H1 (cell line): ENCODE data around the gene MYH6. TPM values are rescaled to one million over a fixed set of nuclear protein-coding genes. Genes with fewer than 3 reads are reported as not detected.
A peak's percentile ranks its signal among the peaks of the same experiment; 100 is the strongest.

Source experiments
- ASH2L ChIP-seq: fragments of 200-600, 300-600 bp; sonication (generic); IDR thresholded peaks from one replicate; pipeline ENCODE4 v1.7.1; 2017; ENCODE audit warnings: low read length
- ATF3 ChIP-seq: IDR thresholded peaks from 2 replicates; pipeline ENCODE4 v1.6.1; 2011; ENCODE audit warnings: low read depth, mild to moderate bottlenecking, low read length; ENCODE audit not compliant: insufficient read depth
- BCL11A ChIP-seq, 2 experiments: IDR thresholded peaks; one replicate each; pipeline ENCODE4 v1.6.1; 2011; ENCODE audit warnings: low read depth in 2 of 2, low read length in 2 of 2, mild to moderate bottlenecking in 2 of 2
- CBX8 ChIP-seq: fragments of 300-800, 300-1000 bp; sonication (generic); IDR thresholded peaks from 2 replicates; pipeline ENCODE4 v1.7.1; 2016; ENCODE audit warnings: low read depth, low read length, borderline replicate concordance
- CREB1 ChIP-seq: IDR thresholded peaks from 2 replicates; pipeline ENCODE4 v1.6.1; 2012; ENCODE audit warnings: inconsistent platforms
- CTBP2 ChIP-seq: IDR thresholded peaks from 2 replicates; pipeline ENCODE4 v1.7.0; 2011; ENCODE audit warnings: borderline replicate concordance, mild to moderate bottlenecking, moderate library complexity, mixed read lengths, low read length; ENCODE audit not compliant: insufficient read depth, insufficient read length
- EGR1 ChIP-seq: IDR thresholded peaks from 2 replicates; pipeline ENCODE4 v1.6.1; 2011; ENCODE audit warnings: low read depth, low read length, borderline replicate concordance
- EP300 ChIP-seq, 2 experiments: IDR thresholded peaks; 1 replicate in 1 of 2; 2 replicates in 1 of 2; pipeline ENCODE4 v1.6.1; 2011 to 2012; ENCODE audit warnings: low read depth in 2 of 2, low read length in 2 of 2, mild to moderate bottlenecking in 2 of 2, borderline replicate concordance in 1 of 2, inconsistent platforms in 1 of 2, moderate library complexity in 1 of 2
- GTF2F1 ChIP-seq: IDR thresholded peaks from 2 replicates; pipeline ENCODE4 v1.6.1; 2012; ENCODE audit warnings: low read depth, low read length, improper control_type of control experiment, borderline replicate concordance
- HDAC2 ChIP-seq, 2 experiments: fragments of 300-600 bp in 1 of 2; sonication (generic) in 1 of 2; IDR thresholded peaks; 2 replicates each; pipeline ENCODE4 v1.6.1; 2011 to 2012; ENCODE audit warnings: low read depth in 2 of 2, low read length in 2 of 2, mild to moderate bottlenecking in 2 of 2, moderate library complexity in 2 of 2, borderline replicate concordance in 1 of 2, inconsistent platforms in 1 of 2
- JUN ChIP-seq: IDR thresholded peaks from 2 replicates; pipeline ENCODE4 v1.6.1; 2011; ENCODE audit warnings: low read depth, mild to moderate bottlenecking, improper control_type of control experiment, low read length
- KDM4A ChIP-seq: IDR thresholded peaks from one replicate; pipeline ENCODE4 v1.7.1; 2012; ENCODE audit warnings: low read depth, mild to moderate bottlenecking, moderate library complexity, low read length, inconsistent platforms; ENCODE audit not compliant: severe bottlenecking
- MAX ChIP-seq: IDR thresholded peaks from 2 replicates; pipeline ENCODE4 v1.6.1; 2012; ENCODE audit warnings: inconsistent platforms
- NRF1 ChIP-seq: IDR thresholded peaks from 2 replicates; pipeline ENCODE4 v1.6.1; 2011; ENCODE audit warnings: mild to moderate bottlenecking, low read depth, low read length, improper control_type of control experiment
- POLR2A ChIP-seq, 2 experiments: IDR thresholded peaks; 1 replicate in 1 of 2; 2 replicates in 1 of 2; pipeline ENCODE4 v1.6.1; 2011; ENCODE audit warnings: low read depth in 2 of 2, low read length in 2 of 2, mild to moderate bottlenecking in 2 of 2; ENCODE audit errors: control extremely low read depth in 1 of 2
- POU5F1 ChIP-seq: IDR thresholded peaks from 2 replicates; pipeline ENCODE4 v1.6.1; 2011; ENCODE audit warnings: low read depth, mild to moderate bottlenecking, low read length, moderate library complexity
- RBBP5 ChIP-seq: IDR thresholded peaks from 2 replicates; pipeline ENCODE4 v1.7.1; 2012; ENCODE audit warnings: low read depth, mild to moderate bottlenecking, inconsistent platforms, low read length, moderate library complexity, borderline replicate concordance
- RNF2 ChIP-seq: fragments of 200-900, 300-1000 bp; sonication (generic); IDR thresholded peaks from 2 replicates; pipeline ENCODE4 v1.7.1; 2016; ENCODE audit warnings: borderline replicate concordance, low read depth, mild to moderate bottlenecking, antibody characterized with exemption, low read length; ENCODE audit not compliant: poor library complexity, severe bottlenecking; ENCODE audit errors: missing control alignments
- SAP30 ChIP-seq: fragments of 300-600 bp; sonication (generic); IDR thresholded peaks from 2 replicates; pipeline ENCODE4 v1.7.1; 2012; ENCODE audit warnings: low read length, moderate library complexity, mild to moderate bottlenecking, inconsistent platforms; ENCODE audit not compliant: insufficient read depth, insufficient replicate concordance
- TBP ChIP-seq: IDR thresholded peaks from 2 replicates; pipeline ENCODE4 v1.6.1; 2011; ENCODE audit warnings: low read depth, low read length, improper control_type of control experiment
- TEAD4 ChIP-seq: IDR thresholded peaks from 2 replicates; pipeline ENCODE4 v1.6.1; 2012; ENCODE audit warnings: low read depth, low read length, inconsistent platforms, mixed read lengths
- ZNF274 ChIP-seq: IDR thresholded peaks from 2 replicates; pipeline ENCODE4 v1.7.0; 2012; ENCODE audit warnings: low read length, borderline replicate concordance; ENCODE audit errors: extremely low read depth
- polyA plus RNA-seq, 7 experiments: library from polyadenylated mRNA; depleted of rRNA in 3 of 7; stranded (reverse) in 5 of 7; unstranded in 2 of 7; fragments of >200 nt in 5 of 7; fragments of 200-250 nt in 2 of 7; gene quantifications; 1 replicate in 5 of 7; 2 replicates in 1 of 7; 4 replicates in 1 of 7; pipeline versions ENCODE4 v1.2.1 to v1.2.3, GENCODE V29; 2011 to 2013; ENCODE audit warnings: missing spikeins in 2 of 7, mixed read lengths in 2 of 7
- total RNA-seq: library from RNA; stranded (reverse); fragmentation: NEBNext Ultra II Directional; extraction: Animal tissue kit (Norgen Biotek cat#: 25700); gene quantifications from 2 replicates; pipeline ENCODE4 v1.2.1, GENCODE V29; 2021

Gene MYH6
- total and polyA plus RNA-seq, 2 of the 8 experiments (the other 6 are each of a cell fraction or from before 2014, with no cell fraction given), result 0.03 TPM; not detected in 1

DNA sequence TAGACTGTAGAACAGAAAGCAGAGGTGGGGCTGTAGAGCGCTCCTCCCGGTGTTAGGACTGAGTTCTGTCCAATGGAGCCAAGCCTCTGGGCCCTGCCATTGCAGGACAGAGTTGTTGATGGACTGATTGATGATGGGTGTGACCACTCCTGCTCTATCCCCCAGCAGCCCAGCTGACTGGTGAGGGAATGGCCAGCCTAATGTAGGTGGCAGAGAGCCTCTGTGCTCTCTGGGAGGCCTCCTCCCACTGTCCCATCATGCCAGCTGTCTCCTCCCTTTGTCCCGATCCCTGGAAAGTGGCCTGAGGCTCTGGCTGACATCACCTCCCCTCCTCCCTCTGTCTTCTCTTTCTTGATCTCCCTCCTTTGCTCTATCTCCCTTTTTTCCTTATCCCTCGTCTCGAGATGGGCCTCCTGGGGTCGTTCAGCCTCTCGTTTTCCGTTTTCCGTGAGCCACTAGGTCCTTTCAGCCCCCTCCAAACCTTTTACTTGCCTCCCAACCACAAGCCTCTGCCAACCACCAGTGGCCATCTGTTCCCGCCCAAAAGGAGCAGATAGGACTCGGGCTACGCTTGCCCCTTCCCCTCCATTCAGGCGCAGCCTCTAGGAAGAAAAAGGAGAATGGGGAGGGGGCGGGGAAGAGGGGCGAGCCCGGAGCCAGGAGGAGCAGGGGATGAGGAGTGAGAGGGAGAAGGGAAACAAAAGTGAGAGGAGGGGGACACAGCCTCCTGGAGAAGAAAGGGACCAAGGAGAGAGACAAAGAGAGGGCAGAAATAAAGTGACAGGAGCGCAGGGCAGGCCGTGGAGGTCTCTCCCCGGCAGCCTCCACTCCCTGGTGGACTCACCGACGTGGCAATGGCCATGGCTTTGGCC, 43.7 kb downstream of the MYH6 start (continued):
- TF ChIP-seq KDM4A, result peak; percentile 24
- TF ChIP-seq RBBP5, result no peak
- 0 out of 2 replicates have a peak, but pooled peaks have one; percentile 13 for TF ChIP-seq GTF2F1
- no peak for TF ChIP-seq POU5F1
- TF ChIP-seq SAP30, result peak; percentile 61
- no peak for TF ChIP-seq JUN
- TF ChIP-seq EP300 (IDR thresholded peaks at IDR 0.05; ENCODE audit: borderline replicate concordance in 1 of 2, low read depth in 2 of 2, low read length in 2 of 2), result no peak; a peak in 1 of 3 replicates
- TF ChIP-seq TBP, result 0 out of 2 replicates have a peak, but pooled peaks have one; percentile 39
- TF ChIP-seq RNF2, result no peak
- no peak for TF ChIP-seq ATF3
- TF ChIP-seq BCL11A (IDR thresholded peaks at IDR 0.05; ENCODE audit: low read depth in 2 of 2, low read length in 2 of 2), result no peak
- TF ChIP-seq TEAD4, result no peak
- no peak for TF ChIP-seq ZNF274
- peak in 1 of 2 experiments; percentile 44; a peak in 1 of 3 replicates for TF ChIP-seq POLR2A (IDR thresholded peaks at IDR 0.05; ENCODE audit: control extremely low read depth in 1 of 2, low read depth in 2 of 2, low read length in 2 of 2)
- TF ChIP-seq EGR1, result peak; percentile 71
- no peak for TF ChIP-seq CREB1
- no peak for TF ChIP-seq CBX8
- TF ChIP-seq CTBP2, result peak; percentile 24
- 0 out of 4 replicates have a peak, but pooled peaks of 1 of the 2 experiments have one; percentile 40 for TF ChIP-seq HDAC2 (IDR thresholded peaks at IDR 0.05; ENCODE audit: borderline replicate concordance in 1 of 2, low read depth in 2 of 2, low read length in 2 of 2)
- TF ChIP-seq NRF1, result no peak
- no peak for TF ChIP-seq ASH2L
- TF ChIP-seq MAX, result peak; percentile 21; the same call in 1 of the 2 replicates
